GM19035 (cell line): ENCODE results near the gene BCLAF1.
"Not testable (repeated sequence)": the region's sequence is repeated elsewhere in the genome, so short reads cannot be mapped to it uniquely, and the experiment has no call there.

Experiments used
- ATAC-seq: cut with Tn5 transposase; IDR thresholded peaks from one replicate; pipeline ENCODE4 v1.9.1; 2021; ENCODE audit not compliant: unreplicated experiment

Gene BCLAF1

DNA sequence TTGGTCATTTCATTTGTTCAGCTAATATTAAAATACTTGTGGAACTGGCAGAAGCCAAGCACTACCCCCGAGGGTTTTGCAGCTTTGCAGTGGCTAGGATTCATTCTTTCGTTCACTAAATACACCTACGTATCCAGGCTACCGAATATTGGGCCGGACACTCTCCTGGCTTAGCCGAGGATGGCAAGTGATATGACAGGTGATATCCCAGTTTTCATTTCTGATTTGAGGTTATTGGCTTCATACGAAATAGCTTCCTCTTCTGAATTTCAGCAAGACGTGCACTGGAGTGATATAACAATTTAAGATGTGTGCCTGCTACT, 39.0 kb downstream of the BCLAF1 start:
- ATAC-seq: peak; percentile 17

DNA sequence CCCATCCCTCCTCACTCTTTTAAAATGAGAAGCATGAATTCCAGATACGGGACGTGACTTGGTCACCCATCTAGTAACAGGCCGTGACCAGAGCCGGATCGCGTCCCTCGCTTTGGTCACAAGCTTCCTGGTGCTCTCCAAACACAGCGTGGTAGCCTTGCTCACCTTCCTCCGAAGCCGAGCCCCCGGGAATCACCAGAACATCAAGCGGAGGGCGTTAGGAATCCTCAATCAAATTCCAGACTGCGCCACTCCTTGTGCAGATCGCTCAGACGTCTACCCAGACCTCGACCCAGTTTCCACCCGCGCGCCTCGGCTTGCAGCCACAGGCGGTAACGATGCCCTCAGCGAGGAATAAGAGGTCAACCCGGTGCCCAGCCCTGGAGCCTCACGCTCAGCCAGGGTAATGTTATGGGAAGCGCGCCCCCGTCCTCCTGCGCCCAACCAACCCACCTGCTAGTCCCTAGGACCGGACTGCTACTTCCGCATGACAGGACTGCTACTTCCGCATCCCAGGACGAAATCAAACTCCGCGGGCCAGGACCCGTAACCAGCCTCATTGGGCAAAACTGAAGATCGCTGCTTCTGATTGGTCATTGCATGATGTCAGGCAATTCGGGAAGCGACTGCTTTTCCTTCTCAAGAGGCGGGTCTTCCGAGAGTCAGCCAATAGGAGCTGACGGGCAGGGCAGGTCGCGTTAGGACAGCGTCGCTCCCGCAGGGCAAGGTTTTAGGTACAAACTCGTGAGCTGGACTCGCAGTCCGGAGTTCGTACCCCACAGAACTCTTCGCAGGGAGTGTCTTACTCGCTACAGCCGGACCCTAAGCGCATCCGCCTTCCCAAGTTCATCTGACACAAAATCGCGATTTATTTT, 39.6 kb downstream of the BCLAF1 start, which contains the start of gene MTFR2:
TSS of gene MTFR2 (minus strand) at position 501 of the 875 bp plus-strand sequence. CDS start 1,212 bp downstream, outside the sequence.
- ATAC-seq: peak; percentile 96

DNA sequence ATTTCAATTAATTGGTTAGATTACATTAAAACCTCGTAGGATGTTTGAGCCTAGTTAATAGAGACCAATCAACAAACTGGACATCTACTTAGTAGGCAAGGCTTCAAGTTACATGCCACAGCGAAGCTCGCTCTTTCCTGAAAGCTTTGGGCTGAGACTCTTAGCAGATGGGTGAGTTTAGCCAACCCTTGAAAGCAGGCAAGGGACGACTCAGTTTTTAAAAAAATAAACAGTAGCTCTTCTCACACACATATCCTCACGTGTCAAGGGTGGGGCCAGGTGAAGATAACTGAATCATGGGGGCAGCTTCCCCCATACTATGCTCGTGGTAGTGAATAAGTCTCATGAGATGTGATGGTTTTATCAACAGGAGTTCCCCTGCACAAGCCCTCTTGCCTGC, 40.3 kb downstream of the BCLAF1 start:
- no peak for ATAC-seq

DNA sequence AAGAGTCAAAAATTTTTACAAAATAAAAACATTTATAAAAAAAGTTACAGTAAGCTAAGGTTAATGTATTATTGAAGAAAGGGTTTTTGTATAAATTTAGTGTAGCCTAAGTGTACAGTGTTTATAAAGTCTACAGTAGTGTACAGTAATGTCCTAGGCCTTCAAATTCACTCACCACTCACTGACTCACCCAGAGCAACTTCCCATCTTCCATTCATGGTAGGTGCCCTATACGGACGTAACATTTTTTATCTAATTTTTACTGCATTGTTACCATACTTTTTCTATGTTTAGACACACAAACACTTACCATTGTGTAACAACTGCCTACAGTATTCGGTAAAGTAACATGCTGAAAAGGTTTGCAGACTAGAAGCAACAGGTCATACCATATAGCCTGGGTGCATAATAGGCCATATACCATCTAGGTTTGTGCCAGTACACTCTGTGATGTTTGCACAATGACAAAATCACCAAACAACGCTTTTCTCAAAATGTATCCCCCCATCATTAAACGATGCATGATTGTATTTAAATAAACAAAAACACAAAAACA, 45.5 kb downstream of the BCLAF1 start:
- ATAC-seq: no peak

DNA sequence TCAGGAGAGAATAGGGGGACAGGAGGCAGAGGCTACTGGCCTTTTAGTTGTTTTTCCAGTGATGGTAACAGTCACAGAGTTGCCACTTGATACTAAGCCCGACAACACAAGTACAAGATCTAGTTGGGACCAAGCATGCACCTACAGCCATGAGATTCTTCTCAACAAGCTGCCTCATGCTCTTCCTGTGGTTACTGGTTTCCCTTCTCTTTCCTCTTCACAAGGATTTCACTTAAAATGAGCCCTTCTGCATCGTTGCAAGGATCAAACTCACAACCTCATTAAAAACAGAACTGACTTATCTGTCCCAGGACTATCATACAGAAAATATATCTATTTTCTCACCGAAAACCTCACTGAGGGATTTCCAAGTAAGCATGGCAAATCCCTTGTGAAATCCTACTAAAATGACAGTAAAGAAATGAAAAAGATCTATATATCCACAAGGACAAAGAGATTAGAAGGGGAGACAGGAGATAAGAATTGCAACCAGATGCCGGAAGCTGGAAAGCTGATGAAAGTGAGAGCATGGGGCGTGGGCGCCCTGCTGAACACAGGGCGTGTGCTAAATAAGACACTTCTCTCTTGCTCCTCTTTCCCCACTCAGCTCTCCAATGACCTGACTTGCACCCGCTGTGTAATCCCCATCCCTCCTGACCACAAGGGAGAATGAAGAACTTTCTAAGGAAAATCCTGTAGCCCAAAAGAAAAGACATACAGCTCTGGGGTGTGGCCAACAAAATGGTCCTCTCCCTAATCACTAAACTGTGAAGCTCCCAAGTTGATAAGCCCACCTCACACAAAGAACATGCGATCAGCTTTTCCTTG, 53.0 kb downstream of the BCLAF1 start:
- no peak for ATAC-seq

DNA sequence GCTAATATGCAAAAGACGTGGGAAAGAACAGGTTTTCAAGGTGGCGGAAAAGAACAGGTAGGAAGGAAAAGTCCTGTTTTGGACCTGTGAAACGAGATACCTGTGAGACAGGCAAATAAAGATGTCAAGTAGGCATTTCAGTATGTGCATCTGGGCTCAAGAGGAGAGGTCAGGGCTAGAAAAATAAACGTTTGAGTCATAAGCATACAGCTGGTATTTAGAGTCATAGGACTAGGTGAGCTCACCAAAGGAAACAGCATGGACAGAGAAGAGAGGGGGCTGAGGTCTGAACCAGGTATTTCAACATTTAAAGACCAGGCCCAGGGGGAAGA, 54.4 kb downstream of the BCLAF1 start:
- no peak for ATAC-seq

DNA sequence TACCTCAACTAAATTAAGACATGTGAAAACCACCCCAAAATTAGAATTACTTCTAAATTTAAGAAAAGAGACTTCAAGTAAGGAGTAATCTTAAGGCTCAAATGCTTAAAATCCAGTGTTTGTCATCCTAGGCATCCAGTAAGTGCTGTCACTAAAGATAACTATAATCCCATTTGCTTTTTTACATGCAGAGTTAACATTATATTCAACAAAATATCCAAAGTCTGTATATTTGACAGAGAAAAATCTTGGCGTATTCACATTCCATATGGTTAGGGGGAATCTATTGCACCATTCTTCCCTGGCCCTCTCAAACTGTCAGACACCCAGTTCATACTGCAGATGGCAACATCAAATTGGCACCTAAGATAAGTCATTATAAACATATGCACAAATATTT, 56.9 kb downstream of the BCLAF1 start:
- no peak for ATAC-seq

DNA sequence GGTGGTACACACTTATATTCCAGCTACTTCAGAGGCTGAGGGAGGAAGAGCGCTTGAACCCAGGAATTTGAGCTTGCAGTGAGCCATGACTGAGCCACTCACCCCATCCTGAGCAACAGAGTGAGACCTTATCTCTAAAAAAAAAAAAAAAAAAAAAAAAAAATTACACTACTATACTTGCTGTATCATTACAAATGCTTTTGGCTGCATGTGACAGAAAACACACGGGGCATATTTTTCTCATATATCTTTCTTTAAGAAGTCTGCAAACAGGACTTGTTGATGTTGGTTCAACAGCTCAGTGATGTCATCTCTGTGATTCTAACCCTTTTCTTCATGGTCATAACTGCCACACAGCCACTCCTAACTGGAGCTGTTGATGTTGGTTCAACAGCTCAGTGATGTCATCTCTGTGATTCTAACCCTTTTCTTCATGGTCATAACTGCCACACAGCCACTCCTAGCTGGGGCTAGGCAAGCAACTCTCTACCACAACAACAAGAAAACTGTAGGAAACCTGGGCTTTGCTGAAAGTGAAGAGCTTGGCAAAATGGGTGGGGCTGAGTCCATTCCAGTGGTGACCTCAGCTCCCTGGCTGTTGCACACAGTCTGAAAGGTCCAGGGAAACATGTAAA, 59.3 kb downstream of the BCLAF1 start:
- no peak for ATAC-seq

DNA sequence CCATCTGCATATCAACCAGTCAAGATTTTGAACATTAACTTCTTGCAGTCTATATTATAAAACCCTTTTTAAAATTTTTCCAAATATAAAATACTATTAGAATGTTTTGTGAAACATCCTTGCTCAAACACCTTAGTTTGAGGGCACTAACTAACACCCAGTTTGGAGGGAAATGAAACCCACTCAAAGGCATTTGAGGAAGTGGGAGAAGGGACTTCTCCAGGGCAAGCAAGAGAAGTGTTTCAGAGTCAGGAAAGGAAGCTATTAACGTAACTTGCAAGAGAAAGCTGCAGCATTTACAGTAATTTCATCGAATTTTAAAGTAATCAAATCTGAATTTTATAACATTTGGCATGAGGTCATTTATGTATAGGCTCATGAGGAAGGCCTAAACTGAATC, 60.8 kb downstream of the BCLAF1 start:
- ATAC-seq: no peak

DNA sequence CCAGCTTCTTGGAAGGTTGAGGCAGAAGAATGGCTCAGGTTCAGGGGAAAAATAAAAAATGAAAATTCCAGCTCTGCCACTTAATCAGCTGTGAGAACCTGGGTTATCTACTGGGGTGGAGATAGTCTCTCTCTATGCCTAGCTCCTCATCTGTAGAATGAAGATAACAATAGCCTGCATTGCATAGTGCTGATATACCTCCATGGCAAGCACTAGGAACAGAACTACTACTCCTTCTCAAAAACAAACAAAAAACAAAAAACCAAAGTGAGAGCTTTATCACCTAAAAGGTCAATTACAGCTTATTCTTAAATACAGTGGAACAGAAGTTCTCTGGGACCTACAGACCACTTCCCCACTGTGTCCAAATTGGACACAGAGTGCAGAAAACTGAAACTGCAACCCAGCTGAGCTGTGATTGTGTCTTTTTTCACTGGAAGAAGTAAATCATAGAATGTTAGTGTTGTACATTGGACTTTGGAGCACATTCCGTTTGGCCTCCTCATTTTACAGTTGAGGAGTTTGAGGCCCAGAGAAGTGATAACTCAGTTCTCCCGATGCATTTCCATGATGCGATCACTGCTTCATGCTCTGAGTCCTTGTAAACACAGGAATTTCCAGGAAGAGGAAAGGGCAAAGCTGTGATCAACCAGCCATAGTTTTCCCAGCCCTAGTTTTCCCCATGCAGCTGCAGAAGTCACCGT, 62.8 kb downstream of the BCLAF1 start:
- ATAC-seq: peak; percentile 35

DNA sequence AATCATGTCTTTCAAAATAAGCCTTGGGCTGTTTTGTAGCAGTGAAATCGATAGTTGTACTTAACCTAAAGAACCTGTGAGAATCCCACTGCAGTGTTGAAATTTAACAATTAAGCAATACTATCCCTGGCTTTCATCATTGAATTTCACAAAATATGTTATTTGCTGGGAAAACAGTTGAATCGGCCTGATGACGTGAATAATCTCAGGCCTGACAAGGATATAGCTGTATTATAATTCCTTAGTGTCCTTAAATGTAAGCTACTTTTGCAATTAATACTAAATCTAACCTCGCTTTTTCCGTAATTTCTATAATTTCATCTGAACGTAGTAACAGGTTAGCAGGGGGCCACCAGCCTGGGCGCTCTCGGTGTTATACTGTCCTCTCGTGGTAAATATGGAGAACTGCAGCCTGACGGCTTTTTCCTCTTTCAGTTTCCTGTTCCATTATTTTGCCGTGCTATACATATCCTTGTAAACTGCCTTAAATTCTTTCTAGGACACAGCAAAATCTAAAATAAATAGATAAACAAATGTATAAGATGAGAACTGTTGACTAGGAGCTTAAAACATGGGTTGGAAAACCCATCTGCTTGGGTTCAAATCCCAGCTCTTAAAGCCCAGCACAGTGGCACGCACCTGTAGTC, 63.5 kb downstream of the BCLAF1 start:
- peak; percentile 86 for ATAC-seq

DNA sequence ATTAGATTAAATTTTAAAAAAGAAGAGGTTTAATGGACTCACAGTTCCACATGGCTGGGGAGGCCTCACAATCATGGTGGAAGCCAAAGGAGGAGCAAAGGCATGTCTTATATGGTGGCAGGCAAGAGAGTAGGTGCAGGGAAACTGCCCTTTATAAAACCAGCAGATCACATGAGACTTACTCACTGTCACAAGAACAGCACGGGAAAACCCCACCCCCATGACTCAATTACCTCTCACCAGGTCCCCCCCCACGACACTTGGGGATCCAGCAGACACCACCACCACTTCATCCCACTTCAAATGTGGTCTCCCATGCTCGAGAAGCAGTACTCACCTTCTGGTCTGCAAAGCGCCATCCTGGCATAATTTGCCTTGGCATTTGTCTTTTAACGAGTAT, 64.2 kb downstream of the BCLAF1 start:
- ATAC-seq: no peak

DNA sequence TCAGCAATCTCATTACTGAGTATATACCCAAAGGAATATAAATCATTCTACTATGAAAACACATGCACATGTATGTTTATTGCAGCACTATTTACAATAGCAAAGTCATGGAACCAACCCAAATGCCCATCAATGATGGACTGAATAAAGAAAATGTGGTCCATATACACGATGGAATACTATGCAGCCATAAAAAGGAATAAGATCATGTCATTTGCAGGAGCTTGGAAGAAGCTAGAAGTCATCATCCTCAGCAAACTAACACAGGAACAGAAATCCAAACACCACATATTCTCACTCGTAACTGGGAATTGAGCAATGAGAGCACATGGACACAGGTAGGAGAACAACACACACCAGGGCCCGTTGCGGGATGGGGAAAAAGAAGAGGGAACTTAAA, 64.7 kb downstream of the BCLAF1 start:
- ATAC-seq: not testable (repeated sequence)

DNA sequence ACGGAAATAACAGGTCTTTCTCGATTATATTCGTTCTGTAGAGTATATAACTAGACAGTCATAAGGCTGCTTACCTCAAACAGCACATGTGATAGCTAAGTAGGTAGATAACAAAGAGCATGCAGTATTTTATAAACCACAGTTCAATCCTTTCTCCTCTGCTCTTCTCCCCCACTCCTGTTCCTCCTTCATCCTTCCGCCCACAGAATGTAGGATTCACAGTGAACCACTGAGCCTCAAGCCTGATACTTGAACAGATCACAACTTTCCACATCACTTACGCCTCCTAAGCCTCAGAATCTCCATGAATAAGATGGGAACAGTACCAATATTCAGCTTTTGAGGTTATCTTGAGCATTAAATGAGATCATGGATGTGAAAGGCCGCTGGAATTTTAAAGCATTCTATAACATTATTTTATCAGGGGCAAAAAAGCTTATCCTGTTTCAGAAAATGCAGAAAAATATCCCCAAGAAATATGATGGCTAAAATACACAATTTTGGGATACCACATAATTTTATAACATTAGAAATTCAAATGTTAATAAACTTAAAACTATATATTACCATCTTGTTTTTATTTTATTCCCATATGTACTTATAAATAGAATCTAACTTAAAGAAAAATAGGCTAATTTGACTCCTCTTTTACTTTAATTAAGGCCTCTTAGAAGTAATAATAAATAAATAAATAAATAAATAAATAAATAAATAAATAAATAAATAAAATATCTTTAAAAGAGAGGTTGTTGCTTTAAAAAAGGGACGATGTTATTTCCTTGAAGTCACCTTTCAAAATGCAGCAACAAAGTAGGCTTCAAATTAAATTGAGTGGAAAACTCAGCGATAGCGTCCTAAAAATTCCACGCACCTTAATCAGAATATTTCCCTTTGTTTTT, 72.9 kb downstream of the BCLAF1 start:
- ATAC-seq: no peak

DNA sequence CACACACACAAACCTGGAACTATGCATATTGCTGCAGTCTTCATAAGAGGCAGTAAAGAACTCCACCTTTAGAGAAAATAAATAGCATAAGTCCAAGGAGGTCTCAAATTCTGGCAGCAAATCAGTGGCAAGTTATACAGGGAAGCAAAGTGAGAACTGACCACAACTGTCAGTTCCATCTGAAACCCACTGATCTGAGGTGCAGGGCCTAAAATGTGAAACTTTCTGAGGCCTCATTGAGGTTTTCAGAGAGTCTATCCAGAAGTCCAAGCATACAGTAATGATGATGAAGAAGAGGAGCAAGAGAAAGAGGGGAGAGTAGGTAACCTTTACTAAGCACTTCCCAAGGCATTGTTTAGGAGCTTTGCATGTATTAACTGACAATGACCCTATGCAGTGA, 75.8 kb downstream of the BCLAF1 start:
- ATAC-seq: no peak

DNA sequence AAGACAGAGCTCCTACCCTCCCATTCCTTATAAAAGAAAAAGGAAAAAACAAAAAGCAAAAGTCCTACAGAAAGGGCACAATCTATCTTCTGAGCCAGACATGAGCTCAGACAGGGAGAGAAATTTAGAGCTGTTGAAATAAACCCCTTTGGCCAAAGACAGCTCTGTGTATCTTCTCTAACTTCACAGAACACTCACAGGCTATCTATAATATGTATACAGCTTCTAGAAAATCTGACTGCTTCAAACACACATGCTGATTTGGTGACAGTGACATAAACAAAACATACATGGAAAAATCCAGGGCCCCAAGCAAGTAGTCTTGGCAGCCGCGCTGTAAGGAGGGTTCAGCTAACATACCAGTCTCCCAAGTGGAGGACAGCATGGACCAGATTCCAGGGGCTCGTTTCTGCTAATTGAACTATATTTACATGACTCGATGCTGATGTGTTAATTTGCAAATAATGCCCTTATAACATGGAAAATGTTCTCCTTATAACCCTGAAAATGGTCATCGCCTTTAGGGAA, 76.6 kb downstream of the BCLAF1 start:
- ATAC-seq: no peak

DNA sequence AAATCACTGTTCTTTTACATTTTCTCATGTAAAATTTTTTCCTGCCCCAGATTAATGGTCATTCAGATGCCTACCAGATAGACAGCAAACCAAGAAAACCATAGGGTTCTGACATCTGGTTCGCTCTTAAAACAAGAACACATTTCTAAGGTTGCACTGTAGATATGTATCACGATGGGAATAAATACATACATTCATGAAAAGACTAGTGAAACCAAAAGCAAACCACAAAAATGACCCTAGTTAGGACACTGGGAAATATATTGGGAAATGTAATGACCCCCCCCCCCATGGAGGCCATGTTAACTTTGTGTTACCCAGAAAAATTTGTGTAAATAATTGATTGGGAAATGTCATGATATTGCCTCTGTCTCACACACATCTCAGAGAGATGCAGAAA, 77.0 kb downstream of the BCLAF1 start:
- ATAC-seq: no peak

DNA sequence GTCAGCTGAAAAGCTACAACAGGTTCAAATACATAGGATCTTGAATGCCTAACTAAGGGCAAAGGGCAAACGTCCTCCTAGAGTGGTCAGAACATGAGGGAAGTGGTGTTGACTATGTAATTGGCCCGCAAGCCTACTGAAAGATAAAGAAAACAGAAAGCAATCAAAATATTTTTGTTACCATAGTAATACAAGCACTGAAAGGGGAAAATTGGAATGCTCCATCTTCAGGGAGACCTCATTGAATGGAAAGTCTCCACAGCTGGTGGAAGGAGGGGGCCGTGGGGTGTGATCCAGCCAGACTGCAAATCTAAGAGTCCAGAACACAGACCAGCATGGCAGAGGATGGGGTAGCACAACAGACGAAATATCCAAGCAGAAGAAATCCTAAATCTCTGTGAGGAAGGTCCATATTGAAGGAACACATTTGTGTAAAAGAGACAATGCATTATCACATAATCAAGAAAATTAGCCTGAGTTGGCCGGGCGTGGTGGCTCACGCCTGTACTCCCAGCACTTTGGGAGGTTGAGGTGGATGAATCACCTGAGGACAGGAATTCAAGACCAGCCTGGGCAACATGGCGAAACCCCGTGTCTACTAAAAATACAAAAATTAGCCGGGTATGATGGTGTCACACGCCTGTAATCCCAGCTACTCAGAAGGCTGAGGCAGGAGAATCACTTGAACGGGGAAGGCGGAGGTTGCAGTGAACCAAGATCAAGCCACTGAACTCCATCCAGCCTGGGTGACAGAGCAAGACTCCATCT, 79.1 kb downstream of the BCLAF1 start:
- ATAC-seq: no peak
